GM12878 (cell line): ENCODE results near the gene STX16.

Source experiments
- ESRRA ChIP-seq: IDR thresholded peaks from 2 replicates; pipeline ENCODE4 v1.6.1; 2012; ENCODE audit warnings: mild to moderate bottlenecking, low read length, improper control_type of control experiment
- JUND ChIP-seq: IDR thresholded peaks from 2 replicates; pipeline ENCODE4 v1.6.1; 2012; ENCODE audit warnings: low read depth, mild to moderate bottlenecking, low read length, improper control_type of control experiment, moderate library complexity
- POLR2A ChIP-seq: IDR thresholded peaks from 2 replicates; pipeline ENCODE4 v1.6.1; 2011; ENCODE audit warnings: low read depth, mild to moderate bottlenecking, low read length
- SIN3A ChIP-seq: IDR thresholded peaks from 2 replicates; pipeline ENCODE4 v1.6.1; 2012; ENCODE audit warnings: low read depth, low read length, improper control_type of control experiment
- SP1 ChIP-seq: IDR thresholded peaks from one replicate; pipeline ENCODE4 v1.6.1; 2011; ENCODE audit warnings: low read depth, low read length
- YY1 ChIP-seq: IDR thresholded peaks from 2 replicates; pipeline ENCODE4 v1.6.1; 2011; ENCODE audit warnings: low read depth, mild to moderate bottlenecking, low read length
- ZBED1 ChIP-seq: IDR thresholded peaks from 2 replicates; pipeline ENCODE4 v1.6.1; 2016; ENCODE audit warnings: borderline replicate concordance
- ZNF592 ChIP-seq: fragments of 450-650 bp; IDR thresholded peaks from 2 replicates; pipeline ENCODE4 v1.6.1; 2017; ENCODE audit warnings: mild to moderate bottlenecking, moderate library complexity
- TF ChIP-seq, protein P1 (sequence below), 3 experiments: IDR thresholded peaks in 2 of 3; conservative IDR thresholded peaks in 1 of 3; 2 replicates each; pipeline ENCODE4 v1.5.1; 2011; ENCODE audit warnings: low read depth in 3 of 3, low read length in 3 of 3, mild to moderate bottlenecking in 3 of 3, control low read depth in 2 of 3, moderate library complexity in 2 of 3, inconsistent platforms in 1 of 3, mixed read lengths in 1 of 3; ENCODE audit not compliant: control insufficient read depth in 2 of 3, insufficient read depth in 1 of 3; ENCODE audit errors: extremely low read depth in 1 of 3

GRCh38 chr20:58614366-58614765 is 36.7 kb upstream of the STX16 start:
- no peak for TF ChIP-seq ESRRA
- no peak for TF ChIP-seq ZNF592
- no peak for TF ChIP-seq ZBED1
- no peak for TF ChIP-seq SIN3A
- no peak for TF ChIP-seq POLR2A
- TF ChIP-seq, protein P1, sequence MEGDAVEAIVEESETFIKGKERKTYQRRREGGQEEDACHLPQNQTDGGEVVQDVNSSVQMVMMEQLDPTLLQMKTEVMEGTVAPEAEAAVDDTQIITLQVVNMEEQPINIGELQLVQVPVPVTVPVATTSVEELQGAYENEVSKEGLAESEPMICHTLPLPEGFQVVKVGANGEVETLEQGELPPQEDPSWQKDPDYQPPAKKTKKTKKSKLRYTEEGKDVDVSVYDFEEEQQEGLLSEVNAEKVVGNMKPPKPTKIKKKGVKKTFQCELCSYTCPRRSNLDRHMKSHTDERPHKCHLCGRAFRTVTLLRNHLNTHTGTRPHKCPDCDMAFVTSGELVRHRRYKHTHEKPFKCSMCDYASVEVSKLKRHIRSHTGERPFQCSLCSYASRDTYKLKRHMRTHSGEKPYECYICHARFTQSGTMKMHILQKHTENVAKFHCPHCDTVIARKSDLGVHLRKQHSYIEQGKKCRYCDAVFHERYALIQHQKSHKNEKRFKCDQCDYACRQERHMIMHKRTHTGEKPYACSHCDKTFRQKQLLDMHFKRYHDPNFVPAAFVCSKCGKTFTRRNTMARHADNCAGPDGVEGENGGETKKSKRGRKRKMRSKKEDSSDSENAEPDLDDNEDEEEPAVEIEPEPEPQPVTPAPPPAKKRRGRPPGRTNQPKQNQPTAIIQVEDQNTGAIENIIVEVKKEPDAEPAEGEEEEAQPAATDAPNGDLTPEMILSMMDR (IDR thresholded peaks at IDR 0.05 in 2 of 3, conservative IDR thresholded peaks at IDR 0.05 in 1 of 3; ENCODE audit: control insufficient read depth in 2 of 3, extremely low read depth in 1 of 3, insufficient read depth in 1 of 3, low read depth in 3 of 3, low read length in 3 of 3) = no peak
- TF ChIP-seq YY1 = no peak
- TF ChIP-seq SP1 = no peak
- TF ChIP-seq JUND = no peak
